Measurements from ENCODE around the gene LRRFIP1. TPM values are rescaled to one million over a fixed set of nuclear protein-coding genes. Genes with fewer than 3 reads are reported as not detected.
"Not testable (repeated sequence)": the region's sequence is repeated elsewhere in the genome, so short reads cannot be mapped to it uniquely, and the experiment has no call there.

The LRRFIP1 gene
- total RNA-seq, 1 donor from 2014 or later: 134 TPM

- Mint-ChIP-seq H3K27me3 (no peaks in the 10 kb centered on the region), H3K4me3 (no peak overlapping the region), H3K36me3 (ENCODE audit: low read depth) (peaks cover 95% of the 10 kb centered on the region), H3K27ac (no peak overlapping the region), H3K9me3 (no peaks in the 10 kb centered on the region), H3K4me1 (no peaks in the 10 kb centered on the region)
- ChIA-PET POLR2A (no interaction called here), CTCF (no interaction called here)
- DNase-seq: no peak
- no peak for ATAC-seq (ENCODE audit: low read depth)
- intact Hi-C loops (cut with micrococcal nuclease): no loop called here
- TF ChIP-seq CTCF (IDR thresholded peaks at IDR 0.05): no peak
Measured at GRCh38 chr2:237759176-237759575, 131.8 kb downstream of the LRRFIP1 start.

- Mint-ChIP-seq H3K4me1 (no peaks in the 10 kb centered on the region), H3K4me3 (no peak overlapping the region), H3K9me3 (no peaks in the 10 kb centered on the region), H3K27me3 (no peaks in the 10 kb centered on the region), H3K27ac (no peak overlapping the region), H3K36me3 (ENCODE audit: low read depth) (peaks cover 89% of the 10 kb centered on the region)
- CTCF ChIA-PET: no interaction called here
- DNase-seq (no peak), ATAC-seq (ENCODE audit: low read depth) (no peak)
- POLR2A ChIA-PET: interaction anchor here (0.6 kb wide), 1 partner anchor 310 kb away, joined by 6 read pairs; no protein-coding TSS in a partner anchor
- intact Hi-C loops (cut with micrococcal nuclease): no loop called here
- no peak for TF ChIP-seq CTCF (IDR thresholded peaks at IDR 0.05)
Measured at GRCh38 chr2:237760506-237761502, 133.4 kb downstream of the LRRFIP1 start.

- H3K4me1 Mint-ChIP-seq; H3K9me3 Mint-ChIP-seq; POLR2A ChIA-PET; H3K27me3 Mint-ChIP-seq; DNase-seq; H3K27ac Mint-ChIP-seq; intact Hi-C loops (cut with micrococcal nuclease); H3K4me3 Mint-ChIP-seq; ATAC-seq (ENCODE audit: low read depth): not testable (repeated sequence)
- peaks cover 87% of the 10 kb centered on the region for H3K36me3 Mint-ChIP-seq (ENCODE audit: low read depth)
- CTCF ChIA-PET: interaction anchor here (1.1 kb wide), 1 partner anchor 16 kb away, joined by 3 read pairs; no protein-coding TSS in a partner anchor
Measured at GRCh38 chr2:237762291-237763182, 135.2 kb downstream of the LRRFIP1 start.

- intact Hi-C loops (cut with micrococcal nuclease): loop anchor here (1.0 kb wide), 1 partner anchor 23 kb away; no protein-coding TSS in a partner anchor
- Mint-ChIP-seq H3K4me3 (no peak overlapping the region), H3K9me3 (no peaks in the 10 kb centered on the region), H3K36me3 (ENCODE audit: low read depth) (peaks cover 84% of the 10 kb centered on the region), H3K27me3 (no peaks in the 10 kb centered on the region), H3K4me1 (no peaks in the 10 kb centered on the region), H3K27ac (no peak overlapping the region)
- ChIA-PET POLR2A (no interaction called here), CTCF (no interaction called here)
- TF ChIP-seq CTCF (IDR thresholded peaks at IDR 0.05): no peak
- ATAC-seq (ENCODE audit: low read depth) (no peak), DNase-seq (no peak)
Measured at GRCh38 chr2:237763812-237764211, 136.4 kb downstream of the LRRFIP1 start.

GRCh38 chr2:237765122-237765521 is 137.7 kb downstream of the LRRFIP1 start:
- POLR2A ChIA-PET; H3K9me3 Mint-ChIP-seq; H3K27me3 Mint-ChIP-seq; H3K4me3 Mint-ChIP-seq; intact Hi-C loops (cut with micrococcal nuclease); H3K4me1 Mint-ChIP-seq; CTCF ChIA-PET; DNase-seq; ATAC-seq (ENCODE audit: low read depth); H3K27ac Mint-ChIP-seq: not testable (repeated sequence)
- peaks cover 83% of the 10 kb centered on the region for H3K36me3 Mint-ChIP-seq (ENCODE audit: low read depth)

All from activated B cell treated with CpG ODN at 0.5 μM for 24 hours (primary cell).